ENCODE measurements around the gene EHBP1L1.
"Not testable (repeated sequence)": the region's sequence is repeated elsewhere in the genome, so short reads cannot be mapped to it uniquely, and the experiment has no call there.

The EHBP1L1 gene

GRCh38 chr11:65562788-65563187 is 13.1 kb upstream of the EHBP1L1 start:
- no peak for DNase-seq

- DNase-seq = no peak
Observed at GRCh38 chr11:65563601-65564000, 12.3 kb upstream of the EHBP1L1 start.

- not testable (repeated sequence) for DNase-seq
Observed at GRCh38 chr11:65564879-65565559, 10.8 kb upstream of the EHBP1L1 start.

GRCh38 chr11:65565624-65566453 is 10.0 kb upstream of the EHBP1L1 start:
- DNase-seq = no peak

- peak; percentile 79 for DNase-seq
Observed at GRCh38 chr11:65569164-65569972, 6.5 kb upstream of the EHBP1L1 start.

- DNase-seq = peak; percentile 100
Observed at GRCh38 chr11:65569973-65570918, 5.6 kb upstream of the EHBP1L1 start, which contains the start of gene ZNRD2. Gene ZNRD2 (plus strand): TSS chr11:65570477. CDS start chr11:65570492, 15 bp downstream.

- no peak for DNase-seq
Observed at GRCh38 chr11:65571420-65571819, 4.4 kb upstream of the EHBP1L1 start.

GRCh38 chr11:65571940-65572339 is 3.9 kb upstream of the EHBP1L1 start:
- no peak for DNase-seq

- peak; percentile 89 for DNase-seq
Observed at GRCh38 chr11:65572356-65573051, 3.3 kb upstream of the EHBP1L1 start, which contains the start of gene FAM89B. Gene FAM89B (plus strand): TSS chr11:65572538. CDS start chr11:65572670, 132 bp downstream.

- no peak for DNase-seq
Observed at GRCh38 chr11:65573391-65574079, 2.3 kb upstream of the EHBP1L1 start.

GRCh38 chr11:65574109-65574810 is 1.6 kb upstream of the EHBP1L1 start:
- peak; percentile 83 for DNase-seq

- no peak for DNase-seq
Observed at GRCh38 chr11:65574811-65575567, 864 bp upstream of the EHBP1L1 start.

GRCh38 chr11:65576232-65576866 is 496 bp downstream of the EHBP1L1 start:
- DNase-seq = no peak

- DNase-seq = peak; percentile 43
Observed at GRCh38 chr11:65576867-65577755, 1.3 kb downstream of the EHBP1L1 start.

- DNase-seq = no peak
Observed at GRCh38 chr11:65577756-65578109, 1.9 kb downstream of the EHBP1L1 start.

- no peak for DNase-seq
Observed at GRCh38 chr11:65578134-65578533, 2.3 kb downstream of the EHBP1L1 start.

- DNase-seq = no peak
Observed at GRCh38 chr11:65578667-65579066, 2.8 kb downstream of the EHBP1L1 start.

GRCh38 chr11:65579291-65579690 is 3.4 kb downstream of the EHBP1L1 start:
- no peak for DNase-seq

Measured in stimulated activated naive CD4-positive, alpha-beta T cell treated with Interleukin-2 at 50 U/mL for 16 hours (primary cell).